HG03521 (cell line): ENCODE measurements around the gene PER2.
A peak's percentile ranks its signal among the peaks of the same experiment; 100 is the strongest.

ENCODE experiments used
- ATAC-seq: cut with Tn5 transposase; IDR thresholded peaks from one replicate; pipeline ENCODE4 v1.9.1; 2021; ENCODE audit warnings: mild to moderate bottlenecking, moderate library complexity; ENCODE audit not compliant: unreplicated experiment

PER2 gene

DNA sequence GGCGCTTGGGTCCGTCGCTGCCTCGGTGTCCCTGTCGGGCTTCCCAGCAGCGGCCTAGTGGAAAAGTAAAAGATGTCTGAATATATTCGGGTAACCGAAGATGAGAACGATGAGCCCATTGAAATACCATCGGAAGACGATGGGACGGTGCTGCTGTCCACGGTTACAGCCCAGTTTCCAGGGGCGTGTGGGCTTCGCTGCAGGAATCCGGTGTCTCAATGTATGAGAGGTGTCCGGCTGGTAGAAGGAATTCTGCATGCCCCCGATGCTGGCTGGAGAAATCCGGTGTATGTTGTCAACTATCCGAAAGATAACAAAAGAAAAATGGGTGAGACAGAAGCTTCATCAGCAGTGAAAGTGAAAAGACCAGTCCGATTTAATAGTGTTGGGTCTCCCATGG lies 56.6 kb downstream of the PER2 start:
- ATAC-seq, result no peak

DNA sequence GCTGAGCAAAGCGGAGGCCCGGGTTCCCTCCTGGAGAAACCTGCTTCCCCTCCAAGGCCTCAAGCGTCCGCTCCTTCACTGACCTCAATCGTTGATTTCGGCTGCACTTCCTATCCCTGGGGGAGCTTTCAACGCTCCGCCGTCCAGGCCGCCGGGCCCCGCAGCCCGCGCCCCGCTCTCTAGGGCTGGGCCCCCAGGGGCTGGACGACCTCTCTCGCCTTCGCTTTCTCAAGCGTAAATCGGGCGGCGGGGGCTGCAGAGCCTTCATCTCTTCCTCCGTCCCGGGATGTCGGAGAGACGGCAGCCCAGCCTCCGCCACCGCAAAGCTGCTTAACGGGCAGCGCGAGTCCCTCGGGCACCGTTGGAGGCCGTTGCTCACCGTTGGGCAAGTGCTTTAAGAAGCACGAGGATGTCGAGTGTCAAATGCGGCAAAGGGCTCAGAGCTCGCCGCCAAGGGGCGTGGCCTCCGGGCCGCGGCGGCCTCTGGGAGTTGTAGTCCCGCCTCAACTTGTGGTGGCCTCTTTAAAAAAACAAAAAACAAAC lies 57.1 kb downstream of the PER2 start:
- no peak for ATAC-seq

GRCh38 chr2:238230699-238231098 lies 57.7 kb downstream of the PER2 start:
- no peak for ATAC-seq

GRCh38 chr2:238228700-238229099 lies 59.7 kb downstream of the PER2 start:
- no peak for ATAC-seq

DNA sequence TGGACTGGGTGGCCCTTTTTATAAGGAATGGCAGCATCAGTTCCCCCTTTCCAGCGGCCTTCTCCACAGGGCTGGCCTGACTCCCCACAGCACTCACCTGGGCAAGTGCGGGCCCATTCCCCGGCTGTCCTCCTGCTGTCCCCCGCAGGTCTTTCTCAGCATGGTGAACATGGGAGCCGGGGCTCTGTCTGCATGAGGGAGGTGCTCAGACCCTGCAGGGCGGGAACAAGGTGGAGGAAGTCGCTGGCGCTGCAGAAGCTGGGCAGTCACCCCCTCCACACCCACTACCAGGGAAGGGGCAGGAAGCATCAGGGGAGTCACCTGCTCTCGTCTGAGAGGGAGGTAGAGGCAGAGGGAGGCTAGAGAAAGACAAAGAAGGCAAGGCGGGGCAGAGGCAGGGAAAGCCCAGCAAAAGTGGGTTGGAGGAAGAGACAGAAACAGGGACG lies 60.8 kb downstream of the PER2 start:
- no peak for ATAC-seq

DNA sequence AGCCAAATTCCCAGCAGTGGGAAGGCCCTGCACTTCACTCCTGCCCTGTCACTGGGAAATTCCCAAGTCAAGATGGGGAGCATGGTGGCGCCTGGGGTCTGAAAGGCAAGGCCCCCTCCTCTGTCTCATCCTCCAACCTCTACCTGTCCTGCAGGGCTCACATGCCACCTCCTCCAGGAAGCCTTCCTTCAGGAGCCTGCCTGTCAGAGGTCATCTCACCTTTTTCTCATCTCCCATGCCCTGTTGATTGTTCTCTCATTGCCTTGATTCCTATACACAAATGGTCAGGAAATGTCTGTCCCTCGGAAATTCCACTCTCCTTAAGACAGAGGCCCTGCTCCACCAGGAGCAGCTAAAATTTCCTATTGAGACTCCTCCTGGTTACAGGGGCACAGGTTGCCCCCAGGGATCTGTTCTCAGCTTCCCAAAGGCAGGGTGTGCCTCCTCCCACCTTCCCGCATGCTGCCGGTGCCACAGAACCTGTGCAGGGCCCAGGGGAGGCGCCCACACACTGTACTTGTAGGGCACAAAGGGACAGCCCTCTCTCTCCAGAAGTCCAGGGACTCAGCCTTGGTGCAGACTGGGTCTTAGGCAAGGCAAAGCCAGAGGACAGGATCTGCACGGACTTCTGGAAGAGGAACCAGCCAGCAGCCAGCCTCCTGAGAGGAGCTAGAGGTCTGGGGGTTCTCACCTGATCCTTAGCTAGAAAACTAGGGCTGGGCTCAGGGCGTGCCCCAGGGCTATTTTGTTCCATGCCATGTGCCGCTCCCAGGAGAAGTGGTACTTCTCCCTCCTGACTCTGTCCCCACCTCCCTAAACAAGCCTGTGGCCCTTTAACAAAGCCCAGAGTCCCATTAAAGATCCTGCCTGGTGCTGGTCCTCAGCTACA lies 61.5 kb downstream of the PER2 start:
- no peak for ATAC-seq

DNA sequence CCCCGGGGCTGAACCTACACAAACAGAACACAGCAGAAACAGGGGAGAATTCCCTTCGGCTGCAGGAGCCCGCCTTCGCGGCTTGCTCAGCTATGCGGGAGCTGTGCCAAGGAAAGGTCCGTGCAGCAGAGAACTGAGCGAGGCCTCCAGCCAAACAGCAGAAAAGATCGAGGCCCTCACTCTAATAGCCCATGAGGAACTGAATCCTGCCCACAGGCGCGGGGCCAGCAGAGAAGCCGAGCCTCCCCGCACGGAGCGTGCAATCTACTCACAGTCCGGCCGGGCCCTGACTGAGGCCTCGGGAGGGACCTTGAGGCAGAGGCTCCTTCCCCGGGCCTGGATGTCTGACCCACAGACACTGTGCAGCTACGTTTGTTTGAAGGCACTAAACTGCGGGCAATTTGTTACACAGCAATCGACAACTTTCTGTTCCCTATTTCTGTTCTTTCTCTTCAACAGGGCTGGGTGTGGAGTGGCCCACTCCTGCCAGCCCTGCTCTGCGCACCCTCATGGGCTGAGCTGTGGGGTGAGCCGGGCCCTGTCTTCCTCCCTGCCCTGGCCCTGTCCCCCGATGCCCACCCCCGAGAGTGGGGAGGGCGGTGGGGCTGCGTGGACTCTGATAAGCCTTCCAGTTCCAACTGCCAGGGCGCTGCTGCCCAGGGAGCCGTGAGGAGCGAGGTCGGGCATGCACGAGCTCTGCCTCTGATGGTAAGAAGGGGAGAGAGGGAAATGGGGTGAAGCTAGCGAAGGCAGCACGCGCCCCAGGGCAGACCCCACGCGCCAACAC lies 62.3 kb downstream of the PER2 start:
- no peak for ATAC-seq

GRCh38 chr2:238225121-238225520 lies 63.3 kb downstream of the PER2 start:
- no peak for ATAC-seq

DNA sequence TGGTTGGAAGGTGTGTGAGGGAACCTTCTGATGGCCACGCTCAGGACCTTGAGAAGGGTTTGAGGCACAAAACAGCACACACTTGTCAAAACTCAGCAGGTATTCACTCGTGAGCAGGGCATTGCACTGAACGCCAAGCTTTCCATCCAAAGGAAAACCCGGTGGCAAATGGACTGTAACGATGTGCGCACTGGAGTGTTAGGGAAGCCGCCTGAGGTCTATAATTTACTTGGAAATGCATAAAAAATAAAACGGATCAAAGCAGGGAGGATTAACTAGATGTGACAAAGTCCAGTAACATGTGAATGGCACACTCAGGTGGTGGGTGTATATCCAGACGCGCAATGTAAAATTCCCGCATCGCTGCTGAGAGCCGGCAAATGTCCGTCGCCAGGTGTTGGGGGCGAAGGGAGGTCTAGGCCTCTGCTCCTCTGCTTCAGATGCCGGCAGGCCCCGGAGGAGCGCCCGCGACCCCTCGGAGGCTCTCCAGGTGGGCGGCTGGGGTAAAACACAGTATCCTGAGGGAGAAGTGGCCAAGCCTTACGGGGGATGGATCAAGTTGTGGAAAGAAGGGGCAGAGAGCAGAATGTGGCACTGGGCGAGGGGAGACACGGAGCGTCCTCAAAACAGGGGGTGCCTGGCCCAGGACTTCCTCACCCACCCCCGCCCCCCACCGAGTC lies 63.9 kb downstream of the PER2 start:
- no peak for ATAC-seq

DNA sequence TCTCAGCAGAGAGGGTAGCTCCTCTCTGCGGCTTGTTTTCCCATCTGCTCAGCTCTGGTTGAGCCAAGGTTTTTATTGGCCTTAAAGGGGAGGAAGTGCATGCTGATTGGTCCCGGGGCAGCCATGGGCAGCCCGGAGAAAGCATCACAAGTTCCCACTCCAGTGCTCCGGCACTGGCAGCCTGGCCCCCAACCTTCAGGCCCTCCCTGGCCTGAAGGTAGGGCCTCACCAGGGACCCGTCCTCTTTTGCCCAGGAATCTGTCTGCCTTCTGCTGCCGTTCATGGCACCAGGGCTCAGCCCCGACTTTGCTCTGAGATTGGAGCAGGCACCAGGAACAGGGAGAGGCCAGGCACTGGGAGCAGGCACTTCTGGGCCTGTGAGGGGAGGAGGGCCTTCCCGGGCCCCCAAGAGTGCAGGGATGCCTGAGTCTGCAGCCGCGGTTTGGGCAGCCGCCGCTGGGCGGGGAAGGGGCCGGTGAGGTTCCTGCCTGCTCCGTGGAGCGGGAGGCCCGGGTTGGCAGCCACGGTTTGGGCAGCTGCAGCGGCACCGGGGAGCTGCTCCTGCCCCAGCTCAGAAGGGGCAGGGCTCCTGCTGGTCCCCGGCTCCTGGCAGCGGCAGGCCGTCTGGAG lies 67.4 kb downstream of the PER2 start:
- no peak for ATAC-seq

DNA sequence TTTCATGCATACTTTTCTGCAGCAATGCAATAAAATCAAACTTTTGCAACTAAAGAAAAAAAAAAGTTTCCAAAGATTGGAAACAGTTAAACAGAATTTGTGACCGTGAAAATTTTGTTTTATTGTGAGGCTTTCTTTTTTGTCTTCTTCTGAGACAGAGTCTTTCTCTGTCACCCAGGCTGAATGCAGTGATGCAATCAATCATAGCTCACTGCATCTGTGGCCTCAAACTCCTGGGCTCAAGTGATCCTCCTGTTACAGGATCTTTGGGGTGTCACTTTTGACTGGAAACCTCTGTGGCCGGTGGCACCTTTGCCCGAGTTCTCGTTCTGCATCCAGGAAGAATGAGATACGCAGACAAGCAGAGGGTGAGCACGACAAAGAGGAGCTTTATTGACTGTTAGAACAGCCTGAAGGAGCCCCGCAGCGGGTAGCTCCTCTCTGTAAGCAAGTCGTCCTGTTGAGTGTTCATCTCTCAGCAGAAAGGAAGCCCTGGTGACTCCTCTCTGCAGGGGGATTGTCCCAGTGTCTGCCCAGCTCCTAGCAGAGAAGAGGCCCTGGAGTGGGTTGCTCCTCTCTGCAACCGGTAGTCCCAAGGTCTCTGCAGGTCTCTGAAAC lies 68.0 kb downstream of the PER2 start:
- no peak for ATAC-seq

- no peak for ATAC-seq
Observed at GRCh38 chr2:238216651-238217184, 71.7 kb downstream of the PER2 start.

DNA sequence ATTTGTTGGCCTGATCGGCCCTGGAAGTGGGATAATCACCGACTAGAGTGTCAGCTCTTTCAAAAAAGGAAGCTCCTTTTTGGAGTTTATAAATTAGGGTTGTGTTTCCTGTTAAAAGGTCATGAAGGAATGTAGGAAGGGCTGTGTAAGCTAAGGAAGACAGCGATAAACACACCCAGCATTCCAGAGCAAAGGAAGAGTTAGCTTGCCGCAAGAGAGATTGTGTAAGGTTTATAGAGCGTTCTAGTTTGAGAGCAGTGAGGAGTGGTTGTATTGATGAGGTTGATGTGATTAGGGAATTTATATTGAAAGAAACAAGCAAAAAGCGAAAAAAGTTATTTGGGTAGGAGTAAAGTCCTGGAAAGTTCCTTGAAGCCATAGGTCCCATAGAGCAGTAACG lies 81.4 kb downstream of the PER2 start:
- ATAC-seq, result no peak

GRCh38 chr2:238203973-238204683 lies 84.3 kb downstream of the PER2 start:
- ATAC-seq, result peak; percentile 17

GRCh38 chr2:238203094-238203972 lies 85.1 kb downstream of the PER2 start, which contains the start of gene ILKAP:
ILKAP (minus strand) TSS chr2:238203695; CDS start chr2:238203553, 142 bp downstream.
- peak; percentile 97 for ATAC-seq

- ATAC-seq, result no peak
Observed at GRCh38 chr2:238202326-238203093, 85.9 kb downstream of the PER2 start.
